Liver (tissue), 3 donors: ENCODE results near the gene TMPRSS9.

ENCODE experiments used
- CTCF ChIP-seq: fragments of 150-350 bp; IDR thresholded peaks from 2 replicates; pipeline ENCODE4 v1.5.1; 2017; ENCODE audit warnings: improper control_type of control experiment, low read depth, low read length; ENCODE audit not compliant: missing input control
- MAX ChIP-seq: IDR thresholded peaks from 2 replicates; pipeline ENCODE4 v1.6.1; 2016; ENCODE audit warnings: antibody characterized with exemption
- RAD21 ChIP-seq, 2 donors: IDR thresholded peaks; 2 replicates each; pipeline ENCODE4 v1.6.1; 2016; ENCODE audit warnings: antibody characterized with exemption in 2 of 2, mild to moderate bottlenecking in 2 of 2
- REST ChIP-seq: IDR thresholded peaks from 2 replicates; pipeline ENCODE4 v1.6.1; 2016; ENCODE audit warnings: antibody characterized with exemption, mild to moderate bottlenecking
- YY1 ChIP-seq: IDR thresholded peaks from 2 replicates; pipeline ENCODE4 v1.6.1; 2016; ENCODE audit warnings: antibody characterized with exemption, mild to moderate bottlenecking
- donor health status: healthy.
- donor health status: healthy.

- TF ChIP-seq MAX (no peak), CTCF (no peak), RAD21 (IDR thresholded peaks at IDR 0.05) (no peak), YY1 (no peak), REST (no peak)
These were observed 89.0 kb downstream of the TMPRSS9 start for GRCh38 chr19:2449019-2449418.
